Motor neuron (in vitro differentiated cells): Measurements from ENCODE around the gene EGR1. TPM values are rescaled to one million over a fixed set of nuclear protein-coding genes. Genes with fewer than 3 reads are reported as not detected.

Experiments
- ATAC-seq, 8 experiments: fragments of 200-7000 bp; cut with Tn5 transposase; replicated peaks in 6 of 8; 2 replicates each; pipeline ENCODE4 v1.8.0; 2021; ENCODE audit warnings: mild to moderate bottlenecking in 8 of 8, moderate library complexity in 8 of 8
- H3K27ac ChIP-seq, 2 donors: fragments of 250-450 bp; sonication (Bioruptor Pico); 2 replicates each; pipeline ENCODE4 v1.9.0; 2021; ENCODE audit warnings: antibody characterized with exemption in 2 of 2, mild to moderate bottlenecking in 2 of 2, moderate library complexity in 1 of 2
- H3K4me1 ChIP-seq, 2 donors: fragments of 250-450 bp; sonication (Bioruptor Pico); replicated peaks in 1 of 2; 2 replicates each; pipeline ENCODE4 v1.6.1; 2021; ENCODE audit warnings: antibody characterized with exemption in 2 of 2, mild to moderate bottlenecking in 2 of 2, moderate library complexity in 1 of 2
- H3K4me3 ChIP-seq, 5 donors: fragments of 250-450 bp; sonication (Bioruptor Pico); 2 replicates each; pipeline ENCODE4 v1.9.0; 2021; ENCODE audit warnings: antibody characterized with exemption in 5 of 5, mild to moderate bottlenecking in 5 of 5, moderate library complexity in 4 of 5
- WGBS, 10 experiments: fragments of 450-650 bp; shearing (Covaris generic); methylation state at CpG; one replicate each; pipeline ENCODE4 v1.0.0; 2022; 5-methylcytosine and 5-hydroxymethylcytosine counted together
- in situ Hi-C, 9 experiments: fragments of 400-800 bp; cut with MboI; loops; one replicate each; pipeline ENCODE4 v1.15.0; 2021; ENCODE audit warnings: low sequenced_read_pairs in 9 of 9, low pct_unique_long_range_greater_than_20kb in 2 of 9; ENCODE audit not compliant: unreplicated experiment in 9 of 9
- total RNA-seq, 8 experiments: library from RNA; unstranded; fragments of 300-600 nt; gene quantifications; 2 replicates each; pipeline versions ENCODE4 v1.2.3 to v1.2.4, GENCODE V29; 2022

Gene EGR1
- 10 to 100 TPM in 3 of 8 experiments, 1 to 10 TPM in 5; 2.7 to 65.5 (median 4.9) TPM for total RNA-seq

DNA sequence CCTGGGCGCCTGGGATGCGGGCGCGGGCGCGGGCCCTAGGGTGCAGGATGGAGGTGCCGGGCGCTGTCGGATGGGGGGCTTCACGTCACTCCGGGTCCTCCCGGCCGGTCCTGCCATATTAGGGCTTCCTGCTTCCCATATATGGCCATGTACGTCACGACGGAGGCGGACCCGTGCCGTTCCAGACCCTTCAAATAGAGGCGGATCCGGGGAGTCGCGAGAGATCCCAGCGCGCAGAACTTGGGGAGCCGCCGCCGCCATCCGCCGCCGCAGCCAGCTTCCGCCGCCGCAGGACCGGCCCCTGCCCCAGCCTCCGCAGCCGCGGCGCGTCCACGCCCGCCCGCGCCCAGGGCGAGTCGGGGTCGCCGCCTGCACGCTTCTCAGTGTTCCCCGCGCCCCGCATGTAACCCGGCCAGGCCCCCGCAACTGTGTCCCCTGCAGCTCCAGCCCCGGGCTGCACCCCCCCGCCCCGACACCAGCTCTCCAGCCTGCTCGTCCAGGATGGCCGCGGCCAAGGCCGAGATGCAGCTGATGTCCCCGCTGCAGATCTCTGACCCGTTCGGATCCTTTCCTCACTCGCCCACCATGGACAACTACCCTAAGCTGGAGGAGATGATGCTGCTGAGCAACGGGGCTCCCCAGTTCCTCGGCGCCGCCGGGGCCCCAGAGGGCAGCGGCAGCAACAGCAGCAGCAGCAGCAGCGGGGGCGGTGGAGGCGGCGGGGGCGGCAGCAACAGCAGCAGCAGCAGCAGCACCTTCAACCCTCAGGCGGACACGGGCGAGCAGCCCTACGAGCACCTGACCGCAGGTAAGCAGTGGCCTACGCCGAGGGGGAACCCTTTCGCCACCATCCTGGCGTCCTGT, at the start of gene EGR1:
Gene EGR1 (plus strand): TSS at position 219 of the 864 bp plus-strand sequence. CDS start 283 bp downstream, at position 502.
- no CpG with 5 or more reads among the region's 85 CpGs for WGBS, 10 experiments
- in situ Hi-C loops, result no loop called here
- H3K27ac ChIP-seq, result peak within 1 kb of the TSS; percentile 95 to 96
- H3K4me1 ChIP-seq, result peaks cover 4 to 17% of the 10 kb centered on the region in 2 donors
- peak within 1 kb of the TSS; percentile 92 to 99 (median 98) for H3K4me3 ChIP-seq
- ATAC-seq, result peak; percentile 16 to 72 (median 66)

DNA sequence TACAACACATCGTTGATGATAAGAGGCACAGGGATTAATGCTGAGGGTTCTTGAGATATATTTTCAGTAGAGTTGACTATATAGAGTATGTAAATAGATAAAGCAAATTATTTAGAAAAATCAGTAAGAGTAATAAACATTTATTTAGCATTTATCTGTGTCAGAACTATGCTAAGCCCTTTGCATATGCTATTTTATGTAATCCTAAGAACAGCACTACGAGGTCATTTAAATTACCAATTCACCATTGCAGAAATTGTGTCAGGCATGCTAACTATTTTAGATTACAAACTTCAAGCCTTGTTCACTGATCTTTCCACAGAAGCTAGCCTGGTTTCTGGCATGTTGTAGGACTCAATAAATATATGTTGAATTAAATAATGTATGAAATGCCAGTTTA, 46.8 kb upstream of the EGR1 start:
- no peaks in the 10 kb centered on the region for H3K4me1 ChIP-seq
- ATAC-seq, result peak in 3 of 8 experiments; percentile 90 to 93 (median 90)
- WGBS, 10 experiments, result 0 to 100% (median 83%) methylated on average over 1 to 2 of the region's 2 CpGs; no CpG with 5 or more reads in 1 of the 10 experiments
- no peak overlapping the region for H3K27ac ChIP-seq
- in situ Hi-C loops, result loop anchor here in 1 of 9 experiments (25.0 kb wide), 1 partner anchor 206 kb away; the partner anchor contains the start of gene CDC23
- no peak overlapping the region for H3K4me3 ChIP-seq

DNA sequence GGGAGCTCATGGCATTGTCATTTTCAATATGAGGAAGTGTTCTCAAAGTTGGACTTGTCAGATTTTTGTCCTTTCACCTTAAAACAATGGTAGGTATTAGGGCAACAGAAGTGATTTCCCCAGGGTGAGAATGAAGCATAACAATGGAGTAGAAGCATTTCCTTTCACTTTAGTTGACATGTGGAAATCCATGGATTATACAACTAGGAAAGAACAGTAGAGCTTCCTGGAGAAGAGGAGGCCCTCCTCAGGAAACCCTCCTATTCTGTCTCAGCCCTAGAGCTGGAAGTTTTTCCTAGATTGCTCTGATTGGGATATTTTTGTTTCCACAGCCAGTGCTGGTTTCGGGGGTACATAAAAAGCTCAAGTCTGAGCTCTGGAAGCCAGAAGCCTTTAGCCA, 40.2 kb upstream of the EGR1 start:
- 90 to 100% (median 100%) methylated on average over 1 of the region's 1 CpG; no CpG with 5 or more reads in 4 of the 10 experiments for WGBS, 10 experiments
- peak in 1 of 8 experiments; percentile 13 for ATAC-seq
- in situ Hi-C loops, result no loop called here

DNA sequence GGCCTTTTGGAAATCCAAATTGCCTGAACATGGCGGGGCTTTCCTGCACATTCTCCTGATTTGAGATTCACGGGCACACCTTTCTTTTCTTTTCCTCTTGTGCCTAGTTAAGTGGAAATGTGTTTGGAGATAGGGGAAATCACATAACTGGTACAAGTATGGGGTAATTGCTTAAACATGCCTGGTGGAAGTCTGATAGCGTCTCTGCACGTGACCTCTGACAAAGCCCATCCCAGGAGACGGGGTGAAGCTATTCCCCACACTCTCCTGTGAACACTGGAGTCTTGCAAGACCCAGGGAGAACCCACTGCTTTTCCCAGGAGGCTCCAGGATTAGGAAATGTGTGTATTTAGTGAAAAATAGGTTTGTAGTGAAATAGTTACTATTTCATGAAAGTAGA, 29.3 kb upstream of the EGR1 start:
- ATAC-seq, result no peak
- H3K4me3 ChIP-seq, result no peak overlapping the region

More for the DNA sequence above, 40.2 kb upstream of the EGR1 start:
- Histone ChIP-seq H3K4me3 (no peak overlapping the region), H3K4me1 (no peaks in the 10 kb centered on the region), H3K27ac (no peak overlapping the region)

DNA sequence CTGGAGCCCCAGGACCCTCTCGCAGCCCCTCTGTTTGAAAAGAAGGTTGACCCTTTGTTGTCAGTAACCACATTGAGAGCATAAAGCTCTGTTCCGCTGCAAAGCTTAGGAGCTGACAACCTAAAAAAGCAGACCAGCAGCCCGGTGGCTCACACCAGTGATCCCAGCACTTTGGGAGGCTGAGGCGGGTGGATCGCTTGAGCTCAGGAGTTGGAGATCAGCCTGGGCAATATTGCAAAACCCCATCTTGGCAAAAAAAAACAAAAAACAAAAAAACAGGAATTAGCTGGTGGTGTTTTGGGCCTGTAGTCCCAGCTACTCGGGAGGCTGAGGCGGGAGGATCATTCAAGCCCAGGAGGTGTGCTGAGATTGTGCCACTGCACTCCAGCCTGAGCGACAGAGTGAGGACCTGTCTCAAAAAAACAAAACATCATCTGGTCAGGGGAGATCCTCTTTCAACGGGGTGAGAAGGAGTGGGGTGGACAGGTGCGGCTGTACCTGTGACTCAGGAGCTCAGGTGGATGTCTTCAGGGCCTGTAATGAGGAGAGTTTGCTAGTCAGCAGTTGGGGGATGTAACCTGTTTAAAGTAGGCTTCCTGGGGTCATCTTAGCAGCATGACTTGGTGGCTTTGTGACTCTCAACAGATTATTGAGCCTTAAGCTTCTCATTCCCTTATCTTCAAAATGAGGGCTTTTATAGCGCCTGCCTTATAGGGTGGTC, 27.1 kb upstream of the EGR1 start:
- H3K4me1 ChIP-seq, result peaks cover 7 to 10% of the 10 kb centered on the region in 2 donors
- H3K4me3 ChIP-seq, result peak overlapping the region; percentile 57 to 79 (median 63)
- in situ Hi-C loops, result no loop called here
- 39 to 100% (median 82%) methylated on average over 1 to 7 of the region's 11 CpGs; no CpG with 5 or more reads in 2 of the 10 experiments for WGBS, 10 experiments
- ATAC-seq, result no peak
- H3K27ac ChIP-seq, result peak overlapping the region in 1 of 2 donors; percentile 30

More for the DNA sequence above, 29.3 kb upstream of the EGR1 start:
- no peak overlapping the region for H3K27ac ChIP-seq
- in situ Hi-C loops, result no loop called here
- 67 to 100% (median 95%) methylated on average over 1 to 4 of the region's 5 CpGs; no CpG with 5 or more reads in 5 of the 10 experiments for WGBS, 10 experiments
- peaks cover 7 to 10% of the 10 kb centered on the region in 2 donors for H3K4me1 ChIP-seq

DNA sequence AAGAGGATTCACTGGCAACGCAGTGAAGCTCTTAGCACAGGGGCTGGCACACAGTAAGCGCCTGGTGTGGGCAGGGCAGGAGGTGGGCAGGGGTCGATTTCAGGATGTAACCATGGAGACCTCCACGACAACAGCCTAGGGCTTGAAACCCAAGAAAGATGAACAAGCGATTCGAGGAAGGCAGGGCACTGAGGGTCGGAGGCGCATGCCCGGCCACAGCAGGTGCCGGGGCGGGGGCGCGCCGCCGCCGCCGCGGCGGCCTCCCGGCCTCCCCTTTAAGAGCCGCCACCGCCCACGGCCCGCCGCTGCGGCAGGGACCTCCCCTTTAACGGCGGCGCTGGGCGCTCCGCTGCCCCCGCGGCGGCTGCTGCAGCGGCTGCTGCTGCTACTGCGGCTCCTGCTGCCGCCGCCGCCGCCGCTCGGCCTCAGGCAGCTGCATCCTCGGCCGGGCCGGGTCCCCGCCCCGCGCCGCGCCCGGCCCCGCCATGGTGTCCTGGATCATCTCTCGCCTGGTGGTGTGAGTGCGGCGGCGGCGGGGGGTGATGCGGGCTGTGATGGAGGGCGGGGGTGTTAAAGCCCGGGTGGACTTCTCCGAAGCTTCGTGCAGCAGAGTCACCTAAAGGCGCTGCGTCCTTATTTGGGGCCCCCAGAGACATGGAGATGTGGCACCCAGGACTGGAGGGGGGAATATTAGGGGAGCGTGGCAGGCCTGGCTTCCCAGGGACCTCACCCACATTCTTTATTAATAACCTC, 26.4 kb upstream of the EGR1 start, which contains the start of gene REEP2:
Gene REEP2 (plus strand): TSS at position 334 of the 753 bp plus-strand sequence. CDS start 152 bp downstream, at position 486.
- H3K27ac ChIP-seq, result peak within 1 kb of the TSS; percentile 73 to 75
- ATAC-seq, result peak; percentile 81 to 90 (median 84)
- WGBS, 10 experiments, result 0 to 6% (median 0%) methylated on average over 1 to 15 of the region's 65 CpGs; no CpG with 5 or more reads in 6 of the 10 experiments

DNA sequence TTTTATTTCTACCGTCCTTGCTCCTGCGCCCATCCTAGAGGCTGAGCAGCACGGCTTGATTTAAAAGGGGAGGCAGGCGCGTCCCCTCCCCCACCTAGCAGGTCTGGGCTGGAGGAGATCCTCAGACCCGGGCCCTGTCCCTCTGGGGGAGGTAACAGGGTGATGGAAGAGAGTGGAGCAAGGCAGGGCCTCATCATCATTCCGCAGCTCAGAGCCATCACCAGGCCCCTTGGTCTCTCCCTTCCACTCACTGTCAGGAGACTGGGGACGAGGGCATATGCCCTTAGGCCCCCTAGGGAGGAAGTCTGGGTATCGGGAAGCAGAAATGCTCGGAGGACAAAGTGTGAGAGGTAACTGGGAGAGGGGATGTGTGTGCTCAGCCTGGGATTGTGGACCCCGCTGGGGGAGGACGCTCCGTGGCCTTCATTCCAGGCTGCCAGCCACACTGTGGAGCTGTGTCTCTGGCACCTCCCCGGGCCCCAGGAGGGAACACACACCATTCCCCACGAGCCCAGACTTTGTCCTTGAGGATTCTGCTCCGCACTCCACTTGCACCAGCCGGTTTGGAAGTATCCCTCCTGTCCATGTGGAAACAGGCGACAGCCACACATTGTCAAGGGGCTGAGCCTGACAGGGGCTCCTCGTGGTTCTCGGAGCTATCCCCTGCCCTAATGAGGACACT, 25.7 kb upstream of the EGR1 start:
- Histone ChIP-seq H3K4me1 (peaks cover 7 to 10% of the 10 kb centered on the region in 2 donors), H3K27ac (peak overlapping the region; percentile 73 to 75), H3K4me3 (peak overlapping the region; percentile 57 to 79 (median 63))
- in situ Hi-C loops, result no loop called here
- ATAC-seq, result peak in 5 of 8 experiments; percentile 59 to 69 (median 68)
- WGBS, 10 experiments, result 0 to 46% (median 10%) methylated on average over 2 to 6 of the region's 20 CpGs; no CpG with 5 or more reads in 5 of the 10 experiments

More for the DNA sequence above, 26.4 kb upstream of the EGR1 start, which contains the start of gene REEP2:
- in situ Hi-C loops, result no loop called here
- Histone ChIP-seq H3K4me1 (peaks cover 7 to 10% of the 10 kb centered on the region in 2 donors), H3K4me3 (peak within 1 kb of the TSS; percentile 57 to 79 (median 63))

DNA sequence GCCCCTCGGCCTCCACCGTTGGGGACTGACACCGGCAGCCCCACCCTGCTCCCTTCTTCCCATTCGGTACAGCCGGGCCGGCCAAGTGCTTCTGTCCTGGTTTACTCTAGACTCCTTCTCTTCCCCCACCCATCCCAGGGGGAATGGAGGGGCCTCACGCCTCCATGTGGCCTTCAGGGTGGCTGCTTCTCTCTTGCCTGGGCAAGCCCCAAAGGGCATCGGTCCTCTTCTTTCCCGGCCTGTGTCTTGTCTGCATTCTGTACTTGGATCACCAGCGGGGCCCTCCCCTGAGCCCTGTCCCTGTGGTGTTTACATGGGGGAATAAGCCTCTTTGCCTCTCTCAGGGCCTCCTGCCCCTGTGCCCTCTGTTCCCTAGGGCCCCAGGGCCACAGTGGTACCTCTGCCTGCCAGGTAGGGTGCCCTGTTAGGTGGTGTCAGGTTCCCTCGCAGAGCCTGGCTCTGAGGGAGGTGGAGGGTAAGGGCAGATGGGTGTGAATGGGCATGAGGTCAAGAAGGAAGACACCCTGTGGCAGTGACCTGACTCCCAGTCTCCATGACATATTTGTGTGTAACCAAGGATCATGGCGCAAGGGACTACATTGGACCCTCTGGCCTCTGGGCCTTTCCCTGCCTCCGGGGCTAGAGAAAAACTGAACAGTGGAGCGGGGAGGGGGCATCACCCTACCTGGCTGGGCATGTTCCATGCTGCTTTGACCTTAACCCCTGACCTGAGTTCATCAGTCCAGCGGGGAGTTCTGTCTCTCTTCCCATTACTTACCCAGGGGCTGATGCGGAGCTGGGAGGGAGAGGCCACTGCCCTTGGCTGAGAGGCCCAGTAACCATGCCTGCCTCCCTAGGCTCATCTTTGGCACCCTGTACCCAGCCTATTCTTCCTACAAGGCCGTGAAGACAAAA, 24.9 kb upstream of the EGR1 start:
- in situ Hi-C loops, result no loop called here
- Histone ChIP-seq H3K4me3 (peak overlapping the region; percentile 57 to 79 (median 63)), H3K4me1 (peaks cover 7 to 10% of the 10 kb centered on the region in 2 donors), H3K27ac (peak overlapping the region; percentile 73 to 75)
- 20 to 90% (median 57%) methylated on average over 1 to 10 of the region's 17 CpGs; no CpG with 5 or more reads in 3 of the 10 experiments for WGBS, 10 experiments
- ATAC-seq, result peak in 1 of 8 experiments; percentile 8

DNA sequence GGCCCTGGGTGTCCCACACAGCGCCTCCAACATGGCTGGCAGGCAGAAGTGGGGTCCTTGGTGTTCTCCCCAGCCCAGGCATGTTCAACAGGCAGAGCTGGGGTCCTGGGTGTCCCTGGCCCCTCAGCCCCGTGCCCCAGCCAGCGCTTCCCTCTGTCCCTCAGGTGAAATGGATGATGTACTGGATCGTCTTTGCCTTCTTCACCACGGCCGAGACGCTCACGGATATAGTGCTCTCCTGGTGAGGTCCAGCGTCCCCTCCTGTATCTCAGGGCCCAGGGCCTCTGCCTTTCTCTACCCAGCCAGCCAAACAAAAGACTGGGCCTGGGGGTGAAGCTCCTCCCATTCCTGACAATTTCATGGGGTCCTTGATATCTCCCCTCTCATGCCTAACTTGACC, 24.1 kb upstream of the EGR1 start:
- in situ Hi-C loops, result no loop called here
- Histone ChIP-seq H3K27ac (no peak overlapping the region), H3K4me3 (no peak overlapping the region), H3K4me1 (peaks cover 7 to 10% of the 10 kb centered on the region in 2 donors)
- 67 to 100% (median 73%) methylated on average over 1 to 5 of the region's 9 CpGs; no CpG with 5 or more reads in 6 of the 10 experiments for WGBS, 10 experiments
- ATAC-seq, result no peak

DNA sequence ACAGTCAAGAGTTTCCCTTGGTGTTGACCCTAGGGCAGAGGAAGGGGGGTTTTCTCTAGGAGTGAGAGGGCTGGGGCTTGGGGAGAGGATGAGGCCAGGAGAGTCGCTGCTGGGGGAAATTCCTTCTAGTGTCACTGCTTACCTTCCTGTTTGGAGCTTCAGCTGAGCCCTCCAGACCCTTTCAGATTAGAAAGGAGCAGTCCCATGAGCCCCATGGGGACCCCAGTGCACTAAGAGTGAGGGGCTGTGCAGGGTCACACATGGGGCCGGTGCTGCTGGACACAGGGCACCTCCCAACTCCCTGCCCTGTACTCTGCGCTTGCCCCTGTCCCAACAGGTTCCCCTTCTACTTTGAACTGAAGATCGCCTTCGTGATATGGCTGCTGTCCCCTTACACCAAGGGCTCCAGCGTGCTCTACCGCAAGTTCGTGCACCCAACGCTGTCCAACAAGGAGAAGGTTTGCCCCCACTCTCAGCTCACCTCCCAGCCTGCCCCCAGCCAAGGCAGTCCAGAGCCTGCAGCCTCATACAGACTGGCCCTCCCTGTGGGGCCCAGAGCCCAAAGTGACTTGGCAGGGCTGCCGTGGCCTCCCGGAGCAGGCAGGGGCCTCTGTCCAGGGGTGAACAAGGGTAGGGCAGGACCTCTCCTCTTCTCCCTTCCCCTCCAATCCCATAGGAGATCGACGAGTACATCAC, 21.1 kb upstream of the EGR1 start:
- Histone ChIP-seq H3K4me3 (no peak overlapping the region), H3K27ac (no peak overlapping the region), H3K4me1 (peaks cover 19 to 25% of the 10 kb centered on the region in 2 donors)
- in situ Hi-C loops, result no loop called here
- 86 to 100% (median 98%) methylated on average over 1 to 7 of the region's 13 CpGs; no CpG with 5 or more reads in 4 of the 10 experiments for WGBS, 10 experiments
- no peak for ATAC-seq
